Measurements from ENCODE around the gene YBEY. TPM values are rescaled to one million over a fixed set of nuclear protein-coding genes. Genes with fewer than 3 reads are reported as not detected.

YBEY gene
- total and polyA plus RNA-seq, 12 donors, result 4.0 to 46.0 (median 16.5) TPM

GRCh38 chr21:46255166-46255565 is 31.0 kb upstream of the YBEY start:
- no peaks in the 10 kb centered on the region for H3K4me1 ChIP-seq (replicated peaks in 1 of 2)
- DNase-seq, result no peak
- intact Hi-C loops (cut with DNase I), result loop anchor here in 1 of 2 donors (10.0 kb wide), 1 partner anchor 110 kb away; no protein-coding TSS in a partner anchor
- no peaks in the 10 kb centered on the region for H3K9me3 ChIP-seq (replicated peaks in 1 of 3)
- H3K4me3 ChIP-seq, result no peak overlapping the region
- H3K27ac ChIP-seq, result no peak overlapping the region
- 88 to 94% (median 92%) methylated on average over 11 of the region's 11 CpGs for WGBS, 4 donors
- no peak for TF ChIP-seq CTCF (IDR thresholded peaks at IDR 0.05)
- TF ChIP-seq POLR2A (IDR thresholded peaks at IDR 0.05), result no peak
- H3K36me3 ChIP-seq (replicated peaks in 1 of 2), result peaks cover 0 to 97% of the 10 kb centered on the region in 2 donors
- H3K27me3 ChIP-seq, result no peaks in the 10 kb centered on the region

- H3K27me3 ChIP-seq, result no peaks in the 10 kb centered on the region
- H3K4me3 ChIP-seq, result no peak overlapping the region
- peaks cover 0 to 97% of the 10 kb centered on the region in 2 donors for H3K36me3 ChIP-seq (replicated peaks in 1 of 2)
- H3K4me1 ChIP-seq (replicated peaks in 1 of 2), result no peaks in the 10 kb centered on the region
- DNase-seq, result no peak
- intact Hi-C loops (cut with DNase I), result loop anchor here in 1 of 2 donors (10.0 kb wide), 1 partner anchor 111 kb away; no protein-coding TSS in a partner anchor
- peak overlapping the region in 2 of 5 donors; percentile 64 to 79 for H3K27ac ChIP-seq
- H3K9me3 ChIP-seq (replicated peaks in 1 of 3), result no peaks in the 10 kb centered on the region
- TF ChIP-seq CTCF (IDR thresholded peaks at IDR 0.05) (no peak), POLR2A (IDR thresholded peaks at IDR 0.05) (no peak)
- 85 to 90% (median 87%) methylated on average over 6 of the region's 6 CpGs for WGBS, 4 donors
Observed at GRCh38 chr21:46255758-46256337, 30.3 kb upstream of the YBEY start.

GRCh38 chr21:46256501-46256994 is 29.6 kb upstream of the YBEY start:
- DNase-seq, result peak; percentile 61 to 80 (median 74)
- Histone ChIP-seq H3K27me3 (no peaks in the 10 kb centered on the region), H3K9me3 (replicated peaks in 1 of 3) (no peaks in the 10 kb centered on the region), H3K36me3 (replicated peaks in 1 of 2) (peaks cover 0 to 97% of the 10 kb centered on the region in 2 donors), H3K4me3 (no peak overlapping the region), H3K4me1 (replicated peaks in 1 of 2) (no peaks in the 10 kb centered on the region), H3K27ac (peak overlapping the region in 2 of 5 donors; percentile 64 to 79)
- intact Hi-C loops (cut with DNase I), result loop anchor here in 1 of 2 donors (10.0 kb wide), 1 partner anchor 112 kb away; no protein-coding TSS in a partner anchor
- 35 to 85% (median 63%) methylated on average over 16 to 18 of the region's 18 CpGs for WGBS, 4 donors
- no peak for TF ChIP-seq POLR2A (IDR thresholded peaks at IDR 0.05)
- peak; percentile 28 to 66 (median 54) for TF ChIP-seq CTCF (IDR thresholded peaks at IDR 0.05)

- DNase-seq, result no peak
- 94 to 98% (median 95%) methylated on average over 16 to 22 of the region's 22 CpGs for WGBS, 4 donors
- Histone ChIP-seq H3K27me3 (no peaks in the 10 kb centered on the region), H3K27ac (no peak overlapping the region), H3K4me3 (no peak overlapping the region), H3K4me1 (replicated peaks in 1 of 2) (no peaks in the 10 kb centered on the region), H3K36me3 (replicated peaks in 1 of 2) (peaks cover 0 to 92% of the 10 kb centered on the region in 2 donors), H3K9me3 (replicated peaks in 1 of 3) (no peaks in the 10 kb centered on the region)
- no peak for TF ChIP-seq POLR2A (IDR thresholded peaks at IDR 0.05)
- no peak for TF ChIP-seq CTCF (IDR thresholded peaks at IDR 0.05)
- intact Hi-C loops (cut with DNase I), result no loop called here
Observed at GRCh38 chr21:46264046-46264689, 22.0 kb upstream of the YBEY start.
